GM19043 (cell line): Measurements from ENCODE around the gene TTYH3.
"Not testable (repeated sequence)": the region's sequence is repeated elsewhere in the genome, so short reads cannot be mapped to it uniquely, and the experiment has no call there.

Experiments
- ATAC-seq: cut with Tn5 transposase; IDR thresholded peaks from one replicate; pipeline ENCODE4 v1.9.1; 2021; ENCODE audit warnings: low read depth; ENCODE audit not compliant: unreplicated experiment

The TTYH3 gene

GRCh38 chr7:2602406-2603043 lies 29.3 kb upstream of the TTYH3 start:
- ATAC-seq: no peak

DNA sequence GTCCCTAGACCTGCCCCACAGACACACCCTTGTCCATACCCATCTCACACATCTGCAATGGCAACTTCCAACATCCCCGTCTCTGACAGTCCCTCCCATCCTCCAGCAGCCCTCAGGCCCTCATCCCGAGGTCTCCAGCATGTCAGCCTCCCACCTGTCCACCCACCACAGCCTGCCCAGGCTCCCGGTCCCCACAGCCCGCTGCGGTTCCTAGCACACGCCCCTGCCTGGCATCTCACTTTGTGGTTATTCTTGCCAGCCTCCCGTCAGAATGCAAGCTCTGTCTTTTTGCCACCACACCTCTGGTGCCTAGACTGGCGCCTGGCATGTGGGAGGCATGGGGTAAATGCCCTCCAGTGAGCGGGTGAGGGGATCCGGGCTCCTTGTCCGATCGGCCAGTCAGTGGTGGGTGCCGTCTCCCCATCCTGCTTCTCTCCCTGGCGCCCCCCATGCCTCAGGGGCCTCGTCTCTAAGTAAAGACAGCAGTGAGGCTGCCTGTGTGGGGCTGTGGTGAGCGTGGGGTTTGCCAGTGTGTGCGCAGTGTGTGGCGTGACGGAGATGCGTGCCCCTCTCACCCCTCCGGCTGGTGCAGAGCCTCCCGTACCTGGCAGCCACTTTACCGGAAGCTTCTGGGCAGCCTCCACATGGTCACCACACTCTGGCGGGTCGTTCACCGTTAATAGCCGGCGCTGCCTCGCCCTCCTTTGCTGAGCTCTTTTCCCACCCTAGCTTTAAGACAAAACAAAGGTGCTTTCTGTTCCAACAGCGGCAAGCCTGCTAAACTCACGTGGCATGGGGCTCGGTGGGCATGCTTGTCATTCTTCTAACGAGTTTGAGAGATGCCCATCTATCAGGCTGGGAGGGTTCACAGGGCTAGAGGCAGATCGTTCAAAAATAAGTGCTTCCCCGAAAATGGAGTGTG lies 28.5 kb upstream of the TTYH3 start:
- no peak for ATAC-seq

DNA sequence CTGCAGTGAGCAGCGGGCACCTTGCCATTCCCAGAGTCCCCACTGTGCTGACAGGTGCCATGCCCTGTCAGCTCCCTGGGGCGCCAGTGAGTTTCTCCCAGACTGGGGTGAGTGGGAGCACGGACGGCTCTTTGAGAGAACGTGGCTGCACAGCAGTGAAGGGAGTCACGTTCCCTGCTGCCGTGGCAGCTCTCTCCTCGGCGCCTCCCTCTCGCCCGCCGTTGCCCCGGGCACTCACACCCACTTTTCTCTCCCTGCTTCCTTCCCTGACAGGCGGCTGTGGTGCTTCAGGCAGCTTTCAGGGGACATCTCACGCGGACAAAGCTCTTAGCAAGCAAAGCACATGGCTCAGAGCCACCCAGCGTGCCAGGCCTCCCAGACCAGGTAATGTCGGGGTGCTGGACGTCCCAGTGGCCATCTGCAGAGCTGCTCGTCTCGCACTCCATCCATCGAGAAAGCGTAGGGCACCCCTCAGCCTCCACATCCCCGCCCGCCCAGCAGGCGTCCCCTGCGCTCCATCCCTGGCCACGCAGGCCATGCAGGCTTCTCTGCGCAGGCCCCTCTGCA lies 27.1 kb upstream of the TTYH3 start:
- no peak for ATAC-seq

GRCh38 chr7:2605608-2606538 lies 25.9 kb upstream of the TTYH3 start:
- ATAC-seq: no peak

GRCh38 chr7:2606539-2606936 lies 25.2 kb upstream of the TTYH3 start:
- ATAC-seq: no peak

DNA sequence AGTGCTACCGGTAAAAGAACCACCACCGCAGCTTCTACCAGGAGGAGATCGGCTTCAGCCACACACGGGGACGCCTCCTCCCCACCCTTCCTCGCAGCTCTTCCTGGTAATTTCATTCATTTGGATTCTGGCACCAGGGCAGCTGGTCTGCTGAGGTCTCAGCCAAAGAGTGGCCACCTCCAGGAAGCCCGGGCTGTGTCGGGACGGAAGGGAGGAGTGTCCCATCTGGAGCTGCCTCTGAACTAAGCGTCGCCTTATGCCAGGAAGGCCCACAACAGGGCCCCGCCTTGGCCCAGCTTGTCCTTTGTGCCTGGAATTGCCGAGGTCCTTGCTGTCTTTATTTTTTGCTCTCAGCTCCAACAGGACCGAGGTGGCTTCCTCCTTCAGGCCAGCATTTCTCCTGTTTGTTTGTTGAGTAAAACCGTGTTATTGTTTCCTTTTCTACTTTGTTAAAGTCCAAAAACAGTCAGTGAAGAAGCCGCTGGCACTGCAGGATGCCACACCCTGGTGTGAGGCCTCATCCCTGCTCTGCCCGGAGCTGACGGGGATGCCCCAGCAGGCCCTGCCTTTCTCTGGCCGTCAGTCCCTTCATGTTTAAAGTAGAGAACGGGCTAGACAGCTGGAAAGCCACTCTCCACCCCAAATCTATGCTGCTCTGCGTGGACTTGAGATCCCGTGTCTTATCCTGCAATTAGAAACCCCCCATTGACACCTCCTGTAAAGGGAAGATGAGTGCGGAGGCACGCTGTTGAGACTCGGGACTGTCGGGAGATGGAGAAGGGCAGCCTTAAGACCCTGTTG lies 24.5 kb upstream of the TTYH3 start:
- no peak for ATAC-seq

DNA sequence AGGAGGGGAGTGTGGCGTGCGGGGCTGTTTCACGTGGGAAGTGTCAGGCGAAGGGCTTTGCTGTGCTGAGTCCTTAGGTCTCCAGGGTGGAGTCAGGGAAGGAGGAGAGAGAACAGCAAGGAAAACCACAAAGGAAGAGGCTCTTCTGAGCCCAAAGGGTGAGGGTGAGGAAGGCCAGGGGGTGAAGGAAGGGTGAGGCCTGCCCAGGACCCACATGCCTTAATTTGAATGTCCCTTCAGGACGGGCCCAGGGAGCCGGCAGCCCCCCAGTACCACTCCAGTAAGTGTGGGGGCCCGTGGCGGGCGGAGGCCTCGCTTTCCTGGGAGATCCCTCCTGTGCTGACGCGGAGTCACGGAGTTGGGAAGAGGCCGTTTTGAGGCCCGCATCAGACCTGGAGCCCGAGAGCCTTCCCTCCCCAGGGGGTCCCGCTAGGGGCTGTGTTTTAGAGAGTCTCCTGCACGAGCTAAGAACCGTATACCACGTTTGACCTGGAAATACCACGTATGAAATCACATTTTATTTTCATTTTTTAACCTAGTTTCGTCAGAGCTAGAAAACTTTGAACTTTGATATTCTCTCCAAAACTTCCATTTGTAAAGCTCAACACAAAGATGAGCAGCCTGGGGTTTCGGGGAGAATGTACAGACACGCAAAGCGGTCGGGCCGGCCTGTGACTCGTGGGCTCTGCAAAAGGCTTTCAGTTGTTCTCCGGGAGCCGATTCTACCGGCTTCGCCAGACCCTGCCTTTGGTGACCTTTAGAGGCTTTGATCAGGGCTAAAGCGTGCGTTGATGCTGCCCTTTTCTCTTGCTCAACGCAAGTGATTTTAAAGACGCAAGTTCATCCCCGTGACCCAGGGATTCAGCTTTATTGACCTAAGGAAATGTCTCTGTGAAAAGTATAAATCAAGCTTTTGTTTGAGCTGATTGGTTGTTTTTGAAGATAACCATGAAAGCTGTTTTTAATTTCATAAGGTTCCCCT lies 23.6 kb upstream of the TTYH3 start:
- ATAC-seq: no peak

DNA sequence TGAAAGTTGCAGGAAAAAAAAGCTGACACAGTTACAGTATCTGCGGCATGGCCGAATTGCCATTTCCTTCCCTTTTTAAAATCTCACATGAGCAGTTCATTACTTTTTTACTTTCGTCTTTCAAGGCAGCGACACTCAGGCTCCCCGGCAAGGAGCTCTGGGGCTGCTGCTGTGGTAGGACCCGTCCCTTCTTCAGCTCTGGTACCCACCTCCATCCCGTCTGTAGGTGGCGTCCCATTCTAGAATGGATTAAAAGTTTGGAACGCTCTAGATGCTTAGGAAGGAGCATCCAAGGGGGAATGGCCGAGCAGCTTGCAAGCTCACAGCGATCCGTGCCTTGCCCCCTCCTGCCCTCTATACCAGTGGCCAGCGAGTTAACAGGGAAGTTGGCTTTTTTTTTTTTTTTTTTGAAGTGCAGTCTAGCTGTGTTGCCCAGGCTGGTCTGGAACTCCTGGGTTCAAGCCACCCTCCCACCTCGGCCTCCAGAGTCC lies 22.8 kb upstream of the TTYH3 start:
- peak; percentile 64 for ATAC-seq

GRCh38 chr7:2609646-2610045 lies 22.1 kb upstream of the TTYH3 start:
- ATAC-seq: not testable (repeated sequence)

GRCh38 chr7:2610466-2610865 lies 21.3 kb upstream of the TTYH3 start:
- no peak for ATAC-seq

DNA sequence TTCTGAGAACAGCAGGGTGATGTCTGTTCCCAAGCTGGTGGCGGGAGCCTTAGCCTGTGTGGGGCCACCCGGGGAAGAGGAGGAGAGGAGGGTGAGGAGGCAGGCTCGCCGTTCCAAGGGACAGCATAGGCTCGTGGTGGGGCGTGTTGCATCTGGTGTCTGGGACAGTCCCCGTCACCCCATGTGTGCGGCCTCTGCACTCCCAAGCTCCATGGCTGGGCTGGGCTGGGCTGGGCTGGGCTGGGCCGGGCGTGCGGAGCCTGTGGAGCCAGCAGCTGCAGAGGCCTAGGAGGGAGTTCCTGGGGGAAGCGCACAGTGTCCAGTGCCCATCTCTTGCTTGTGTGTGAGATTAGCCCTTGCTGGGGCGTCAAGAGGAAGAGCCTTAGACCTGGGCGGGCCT lies 20.9 kb upstream of the TTYH3 start:
- no peak for ATAC-seq

- ATAC-seq: no peak
Observed at GRCh38 chr7:2611401-2611800, 20.4 kb upstream of the TTYH3 start.

DNA sequence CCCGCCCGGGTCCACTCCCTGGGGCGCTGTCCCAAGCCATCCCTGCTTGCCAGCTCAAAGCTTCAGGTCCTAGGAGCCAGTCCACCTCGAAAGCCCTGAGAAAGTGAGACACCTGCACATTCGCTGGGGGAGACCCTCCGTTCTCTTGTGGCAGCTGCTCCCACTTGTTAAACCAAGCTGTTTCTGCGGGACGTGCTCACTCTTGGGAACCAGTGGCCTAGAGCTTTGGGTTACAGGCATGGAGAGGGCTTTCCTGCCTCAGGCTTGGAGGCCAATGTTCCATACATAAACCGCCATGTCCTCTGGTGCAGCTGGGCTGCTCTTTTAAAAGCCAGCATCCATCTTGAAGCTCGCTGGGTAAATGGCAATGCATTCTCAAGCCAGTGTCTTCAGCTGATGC lies 19.9 kb upstream of the TTYH3 start:
- ATAC-seq: no peak

- ATAC-seq: no peak
Observed at GRCh38 chr7:2612445-2613097, 19.2 kb upstream of the TTYH3 start.

DNA sequence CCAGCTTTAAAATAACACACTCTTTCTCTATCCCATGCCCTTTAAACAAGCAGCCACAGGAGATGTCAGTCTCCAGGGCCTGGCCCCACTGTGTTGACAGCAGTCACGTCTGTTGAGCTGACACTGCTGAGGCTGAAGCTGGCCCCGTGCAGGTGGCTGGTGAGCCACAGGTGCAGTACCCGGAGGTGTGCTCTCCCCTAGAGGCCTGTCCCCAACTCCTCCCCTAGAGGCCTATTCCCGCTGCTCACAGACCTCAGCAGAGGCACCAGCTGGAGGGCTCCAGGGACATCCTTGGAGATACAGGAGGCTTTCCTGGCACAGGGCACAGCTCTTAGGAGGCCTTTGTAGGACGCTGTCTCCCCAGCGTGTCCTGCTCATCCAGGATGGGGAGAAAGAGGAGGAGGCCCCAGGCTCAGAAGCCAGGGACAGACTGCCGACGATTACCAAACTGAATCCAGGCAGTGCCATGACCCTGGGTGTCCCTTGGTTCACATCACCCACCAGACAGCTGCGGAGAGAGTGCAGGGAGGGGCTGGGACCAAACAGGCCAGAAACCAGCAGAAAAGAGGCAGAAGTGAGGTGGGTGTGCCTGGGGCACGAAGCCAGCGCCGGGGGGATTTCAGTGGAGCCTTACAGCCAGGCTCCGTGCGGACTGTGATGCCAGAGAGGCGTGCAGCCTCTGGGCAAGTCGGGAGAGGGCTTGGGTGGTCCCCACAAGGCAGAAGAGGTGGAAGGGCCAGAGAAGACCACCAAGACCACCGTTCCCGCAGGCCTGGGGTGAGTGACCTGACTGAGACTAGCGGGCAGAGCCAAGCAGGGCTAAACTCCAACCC lies 18.5 kb upstream of the TTYH3 start:
- ATAC-seq: no peak

- no peak for ATAC-seq
Observed at GRCh38 chr7:2613931-2614600, 17.7 kb upstream of the TTYH3 start.
